Activated T-cell treated with anti-CD3 and anti-CD28 coated beads, Interleukin-2, amount 50 U/mL, for 72 hours (primary cell): Measurements from ENCODE around the gene SNIP1. TPM values are rescaled to one million over a fixed set of nuclear protein-coding genes. Genes with fewer than 3 reads are reported as not detected.
A peak's percentile ranks its signal among the peaks of the same experiment; 100 is the strongest.

ENCODE experiments used
- ATAC-seq, 2 donors: fragments of 150-1000 bp; cut with Tn5 transposase; replicated peaks in 1 of 2; 2 replicates each; pipeline ENCODE4 v1.10.0; 2021; ENCODE audit warnings: moderate library complexity in 2 of 2, mild to moderate bottlenecking in 1 of 2
- DNase-seq, 2 donors: peaks; one replicate each; pipeline ENCODE4 v3.0.0; 2021 to 2022; ENCODE audit warnings: mixed read lengths in 1 of 2
- H3K27ac Mint-ChIP-seq: one replicate; pipeline ENCODE4 v1.8.0; 2022; ENCODE audit warnings: mild to moderate bottlenecking, moderate library complexity, mixed read lengths
- H3K27me3 Mint-ChIP-seq: one replicate; pipeline ENCODE4 v1.8.0; 2022; ENCODE audit warnings: low read depth, mixed read lengths
- H3K36me3 Mint-ChIP-seq, 2 donors: one replicate each; pipeline ENCODE4 v1.8.0; 2022; ENCODE audit warnings: mixed read lengths in 2 of 2, mild to moderate bottlenecking in 1 of 2; ENCODE audit not compliant: insufficient read depth in 2 of 2
- H3K4me1 Mint-ChIP-seq: one replicate; pipeline ENCODE4 v1.8.0; 2022; ENCODE audit warnings: low read depth, mixed read lengths
- H3K4me3 Mint-ChIP-seq, 2 donors: one replicate each; pipeline ENCODE4 v1.8.0; 2022; ENCODE audit warnings: mild to moderate bottlenecking in 2 of 2, mixed read lengths in 2 of 2, moderate library complexity in 2 of 2
- H3K9me3 Mint-ChIP-seq, 2 donors: one replicate each; pipeline ENCODE4 v1.8.0; 2022; ENCODE audit warnings: mixed read lengths in 2 of 2
- total RNA-seq, 2 donors: library from RNA; stranded (reverse); gene quantifications; one replicate each; pipeline ENCODE4 v1.2.3, GENCODE V29; 2022

SNIP1 gene
- total RNA-seq, 2 donors from 2014 or later, result 26.5 to 29.1 TPM

GRCh38 chr1:37487619-37487984 is 66.5 kb downstream of the SNIP1 start:
- DNase-seq, result no peak
- Mint-ChIP-seq H3K27ac (peak overlapping the region; percentile 1), H3K27me3 (no peaks in the 10 kb centered on the region), H3K4me1 (peaks cover 18% of the 10 kb centered on the region), H3K9me3 (no peaks in the 10 kb centered on the region), H3K36me3 (peaks cover 8 to 9% of the 10 kb centered on the region in 2 donors), H3K4me3 (no peak overlapping the region)
- no peak for ATAC-seq

GRCh38 chr1:37486680-37487618 is 67.1 kb downstream of the SNIP1 start:
- DNase-seq, result peak; percentile 79 to 83
- no peaks in the 10 kb centered on the region for H3K9me3 Mint-ChIP-seq
- H3K4me3 Mint-ChIP-seq, result no peak overlapping the region
- H3K36me3 Mint-ChIP-seq, result peaks cover 12 to 13% of the 10 kb centered on the region in 2 donors
- H3K27ac Mint-ChIP-seq, result peak overlapping the region; percentile 1
- H3K4me1 Mint-ChIP-seq, result peaks cover 24% of the 10 kb centered on the region
- peak; percentile 56 to 62 for ATAC-seq
- H3K27me3 Mint-ChIP-seq, result no peaks in the 10 kb centered on the region

GRCh38 chr1:37485902-37486679 is 68.0 kb downstream of the SNIP1 start:
- Mint-ChIP-seq H3K4me3 (no peak overlapping the region), H3K4me1 (peaks cover 33% of the 10 kb centered on the region), H3K9me3 (no peaks in the 10 kb centered on the region), H3K27ac (peak overlapping the region; percentile 33), H3K27me3 (no peaks in the 10 kb centered on the region), H3K36me3 (peaks cover 16 to 18% of the 10 kb centered on the region in 2 donors)
- ATAC-seq, result no peak
- no peak for DNase-seq

Other genes with a start within 250 kb of the SNIP1 start
- gene ZC3H12A, start 79.7 kb downstream of the SNIP1 start, total RNA-seq, result 10 to 100 TPM; 33.5 to 46.1 TPM
- 100 to 1,000 TPM; 105 to 108 TPM for gene MEAF6, start 39.5 kb downstream of the SNIP1 start, total RNA-seq
- gene DNALI1, start 2.6 kb upstream of the SNIP1 start, total RNA-seq, result under 1 TPM; 0.41 to 0.81 TPM
- 10 to 100 TPM; 47.3 to 52.9 TPM for gene GNL2, start 41.6 kb upstream of the SNIP1 start, total RNA-seq
- gene RSPO1, start 80.6 kb upstream of the SNIP1 start, total RNA-seq, result not detected
- gene CDCA8, start 138.2 kb upstream of the SNIP1 start, total RNA-seq, result 10 to 100 TPM; 65.8 to 94.0 TPM
- gene EPHA10, start 210.8 kb upstream of the SNIP1 start, total RNA-seq, result under 1 TPM; 0.74 to 1.00 TPM
- gene MANEAL, start 239.6 kb upstream of the SNIP1 start, total RNA-seq, result 1 to 10 TPM; 1.9 to 2.4 TPM